ENCODE data around the gene CSTF2.

Gene CSTF2

GRCh38 chrX:100871594-100872560 lies 51.7 kb downstream of the CSTF2 start:
- DNase-seq: no peak

DNA sequence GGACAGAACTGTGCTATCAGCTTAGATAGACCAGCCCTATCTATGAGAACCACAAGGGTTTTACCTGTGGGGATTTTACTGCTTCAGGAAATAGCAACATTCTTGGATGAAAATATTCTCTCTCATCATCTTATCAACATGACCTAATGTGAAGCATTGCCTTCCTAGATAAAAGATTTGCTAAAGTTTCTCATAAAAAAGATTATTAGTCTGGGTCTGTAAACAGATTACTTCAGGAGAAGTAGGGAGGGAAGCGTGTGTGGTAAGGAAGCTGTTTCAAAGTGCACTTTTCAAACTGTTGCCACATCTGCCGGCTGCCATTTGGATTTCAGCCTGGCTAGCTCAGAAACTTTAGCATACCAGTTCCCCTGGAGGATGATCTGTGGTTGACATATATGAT lies 54.1 kb downstream of the CSTF2 start, which contains the start of gene NOX1:
Gene NOX1, minus strand, starts transcription at position 35 of the 400 bp plus-strand sequence. CDS start 220 bp downstream, outside the sequence.
- DNase-seq: no peak

DNA sequence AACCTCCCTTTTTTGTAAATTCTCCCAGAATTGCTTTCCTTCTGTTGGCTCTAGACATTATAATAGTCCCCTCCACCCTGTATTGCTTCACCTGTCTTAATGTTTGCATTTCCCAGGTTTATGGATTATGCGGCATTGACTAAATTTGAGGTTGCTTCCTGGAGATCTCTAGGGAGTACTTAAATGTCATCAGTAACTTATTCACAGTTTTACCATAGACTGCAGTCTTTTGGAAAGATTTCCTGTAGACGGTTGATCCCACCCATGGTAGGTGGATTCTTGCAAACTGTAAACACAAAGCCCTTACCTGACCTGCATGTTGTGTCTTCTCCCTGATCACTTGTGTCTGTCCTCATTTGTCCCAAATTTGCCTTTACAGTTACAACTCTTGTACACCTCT lies 60.2 kb downstream of the CSTF2 start:
- DNase-seq: no peak

- no peak for DNase-seq
Measured at GRCh38 chrX:100883654-100884053, 63.5 kb downstream of the CSTF2 start.
